ENCODE results near the gene GPC3. TPM values are rescaled to one million over a fixed set of nuclear protein-coding genes. Genes with fewer than 3 reads are reported as not detected.

GPC3 gene
- total RNA-seq, 6 experiments from 2014 or later = not detected

- Mint-ChIP-seq H3K27me3 (ENCODE audit: insufficient read depth) (no peaks in the 10 kb centered on the region), H3K9me3 (peaks cover 4% of the 10 kb centered on the region), H3K4me1 (ENCODE audit: low read depth) (no peaks in the 10 kb centered on the region), H3K4me3 (no peak overlapping the region), H3K36me3 (ENCODE audit: low read depth) (no peaks in the 10 kb centered on the region), H3K27ac (no peak overlapping the region)
- DNase-seq = no peak
- no peak for TF ChIP-seq CTCF (IDR thresholded peaks at IDR 0.05)
Measured at GRCh38 chrX:133658293-133658911, 327.0 kb downstream of the GPC3 start.

GRCh38 chrX:133655275-133656265 lies 329.8 kb downstream of the GPC3 start:
- TF ChIP-seq CTCF (IDR thresholded peaks at IDR 0.05) = no peak
- H3K4me1 Mint-ChIP-seq (ENCODE audit: low read depth) = no peaks in the 10 kb centered on the region
- no peak for DNase-seq
- H3K9me3 Mint-ChIP-seq = peaks cover 4% of the 10 kb centered on the region
- H3K36me3 Mint-ChIP-seq (ENCODE audit: low read depth) = no peaks in the 10 kb centered on the region
- no peak overlapping the region for H3K4me3 Mint-ChIP-seq
- H3K27ac Mint-ChIP-seq = no peak overlapping the region
- H3K27me3 Mint-ChIP-seq (ENCODE audit: insufficient read depth) = no peaks in the 10 kb centered on the region; the same call in 1 of the 2 replicates

GRCh38 chrX:133654811-133655210 lies 330.6 kb downstream of the GPC3 start:
- Mint-ChIP-seq H3K36me3 (ENCODE audit: low read depth) (no peaks in the 10 kb centered on the region), H3K4me3 (no peak overlapping the region), H3K9me3 (peaks cover 4% of the 10 kb centered on the region), H3K27ac (no peak overlapping the region), H3K27me3 (ENCODE audit: insufficient read depth) (no peaks in the 10 kb centered on the region; the same call in 1 of the 2 replicates), H3K4me1 (ENCODE audit: low read depth) (no peaks in the 10 kb centered on the region)
- no peak for DNase-seq
- no peak for TF ChIP-seq CTCF (IDR thresholded peaks at IDR 0.05)

GRCh38 chrX:133653358-133653757 lies 332.0 kb downstream of the GPC3 start:
- H3K27me3 Mint-ChIP-seq (ENCODE audit: insufficient read depth) = no peaks in the 10 kb centered on the region; the same call in 1 of the 2 replicates
- H3K9me3 Mint-ChIP-seq = no peaks in the 10 kb centered on the region; the same call in 1 of the 2 replicates
- no peaks in the 10 kb centered on the region for H3K4me1 Mint-ChIP-seq (ENCODE audit: low read depth)
- no peak for DNase-seq
- TF ChIP-seq CTCF (IDR thresholded peaks at IDR 0.05) = no peak
- no peaks in the 10 kb centered on the region for H3K36me3 Mint-ChIP-seq (ENCODE audit: low read depth)
- H3K27ac Mint-ChIP-seq = no peak overlapping the region
- no peak overlapping the region for H3K4me3 Mint-ChIP-seq

- no peak for DNase-seq
- no peak for TF ChIP-seq CTCF (IDR thresholded peaks at IDR 0.05)
- H3K36me3 Mint-ChIP-seq (ENCODE audit: low read depth) = no peaks in the 10 kb centered on the region
- no peaks in the 10 kb centered on the region for H3K4me1 Mint-ChIP-seq (ENCODE audit: low read depth)
- H3K27me3 Mint-ChIP-seq (ENCODE audit: insufficient read depth) = no peaks in the 10 kb centered on the region; the same call in 1 of the 2 replicates
- H3K9me3 Mint-ChIP-seq = no peaks in the 10 kb centered on the region; the same call in 1 of the 2 replicates
- H3K4me3 Mint-ChIP-seq = no peak overlapping the region
- H3K27ac Mint-ChIP-seq = no peak overlapping the region
Measured at GRCh38 chrX:133652185-133652584, 333.2 kb downstream of the GPC3 start.
